GM12891 (cell line): ENCODE results near the gene LRP1B.

Experiments
- POLR2A ChIP-seq: IDR thresholded peaks from 2 replicates; pipeline ENCODE4 v1.6.1; 2011; ENCODE audit warnings: low read depth, low read length, control low read depth
- POLR2AphosphoS5 ChIP-seq: IDR thresholded peaks from 2 replicates; pipeline ENCODE4 v1.6.1; 2011; ENCODE audit warnings: low read depth, low read length, control low read depth

- no peak for TF ChIP-seq POLR2A
- no peak for TF ChIP-seq POLR2AphosphoS5
These were observed 1854.2 kb downstream of the LRP1B start for GRCh38 chr2:140276661-140277060.
